Adrenal gland (tissue), 5 donors: ENCODE results near the gene ADCK1.

Experiments used
- POLR2A ChIP-seq, 2 donors: fragments of 450-650 bp; IDR thresholded peaks; one replicate each; pipeline ENCODE4 v1.6.1; 2017; ENCODE audit warnings: antibody characterized with exemption in 2 of 2, mild to moderate bottlenecking in 2 of 2, moderate library complexity in 1 of 2
- TF ChIP-seq, protein P1 (sequence below), 6 experiments: fragments of 450-650 bp in 4 of 6; fragments of 200-600 bp in 2 of 6; sonication (generic) in 1 of 6; IDR thresholded peaks; 1 replicate in 5 of 6; 2 replicates in 1 of 6; pipeline versions ENCODE4 v1.5.1 to v1.8.0; 2016 to 2021; ENCODE audit warnings: antibody characterized with exemption in 6 of 6, mild to moderate bottlenecking in 2 of 6, moderate library complexity in 1 of 6
- donor health status: DM: no; HTN: no; CAD: no.

GRCh38 chr14:77763978-77764377 is 35.9 kb upstream of the ADCK1 start:
- TF ChIP-seq, protein P1, sequence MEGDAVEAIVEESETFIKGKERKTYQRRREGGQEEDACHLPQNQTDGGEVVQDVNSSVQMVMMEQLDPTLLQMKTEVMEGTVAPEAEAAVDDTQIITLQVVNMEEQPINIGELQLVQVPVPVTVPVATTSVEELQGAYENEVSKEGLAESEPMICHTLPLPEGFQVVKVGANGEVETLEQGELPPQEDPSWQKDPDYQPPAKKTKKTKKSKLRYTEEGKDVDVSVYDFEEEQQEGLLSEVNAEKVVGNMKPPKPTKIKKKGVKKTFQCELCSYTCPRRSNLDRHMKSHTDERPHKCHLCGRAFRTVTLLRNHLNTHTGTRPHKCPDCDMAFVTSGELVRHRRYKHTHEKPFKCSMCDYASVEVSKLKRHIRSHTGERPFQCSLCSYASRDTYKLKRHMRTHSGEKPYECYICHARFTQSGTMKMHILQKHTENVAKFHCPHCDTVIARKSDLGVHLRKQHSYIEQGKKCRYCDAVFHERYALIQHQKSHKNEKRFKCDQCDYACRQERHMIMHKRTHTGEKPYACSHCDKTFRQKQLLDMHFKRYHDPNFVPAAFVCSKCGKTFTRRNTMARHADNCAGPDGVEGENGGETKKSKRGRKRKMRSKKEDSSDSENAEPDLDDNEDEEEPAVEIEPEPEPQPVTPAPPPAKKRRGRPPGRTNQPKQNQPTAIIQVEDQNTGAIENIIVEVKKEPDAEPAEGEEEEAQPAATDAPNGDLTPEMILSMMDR (IDR thresholded peaks at IDR 0.05) = no peak
- TF ChIP-seq POLR2A (IDR thresholded peaks at IDR 0.05) = no peak
